ENCODE measurements around the gene ARSG.
"Not testable (repeated sequence)": the region's sequence is repeated elsewhere in the genome, so short reads cannot be mapped to it uniquely, and the experiment has no call there.

ARSG gene

DNA sequence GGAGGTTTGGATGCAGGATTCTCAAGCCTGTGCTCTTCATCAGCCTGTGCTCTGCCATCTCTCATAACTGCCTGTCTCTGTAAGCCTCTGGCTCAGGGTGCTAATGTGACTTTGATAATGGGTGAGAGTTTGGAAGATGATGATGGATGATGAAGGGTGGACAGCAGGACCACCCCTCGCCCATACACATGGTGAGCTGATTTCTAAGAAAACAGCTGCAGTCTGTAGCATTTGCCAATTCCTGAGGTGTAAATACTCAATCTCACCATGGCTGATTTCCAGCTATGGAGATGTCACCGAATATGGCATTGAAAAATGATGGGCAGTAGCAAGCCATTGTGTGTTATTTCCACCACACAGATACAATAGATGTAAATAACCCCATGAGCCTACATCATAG is 74.2 kb downstream of the ARSG start:
- TF ChIP-seq, protein P1, sequence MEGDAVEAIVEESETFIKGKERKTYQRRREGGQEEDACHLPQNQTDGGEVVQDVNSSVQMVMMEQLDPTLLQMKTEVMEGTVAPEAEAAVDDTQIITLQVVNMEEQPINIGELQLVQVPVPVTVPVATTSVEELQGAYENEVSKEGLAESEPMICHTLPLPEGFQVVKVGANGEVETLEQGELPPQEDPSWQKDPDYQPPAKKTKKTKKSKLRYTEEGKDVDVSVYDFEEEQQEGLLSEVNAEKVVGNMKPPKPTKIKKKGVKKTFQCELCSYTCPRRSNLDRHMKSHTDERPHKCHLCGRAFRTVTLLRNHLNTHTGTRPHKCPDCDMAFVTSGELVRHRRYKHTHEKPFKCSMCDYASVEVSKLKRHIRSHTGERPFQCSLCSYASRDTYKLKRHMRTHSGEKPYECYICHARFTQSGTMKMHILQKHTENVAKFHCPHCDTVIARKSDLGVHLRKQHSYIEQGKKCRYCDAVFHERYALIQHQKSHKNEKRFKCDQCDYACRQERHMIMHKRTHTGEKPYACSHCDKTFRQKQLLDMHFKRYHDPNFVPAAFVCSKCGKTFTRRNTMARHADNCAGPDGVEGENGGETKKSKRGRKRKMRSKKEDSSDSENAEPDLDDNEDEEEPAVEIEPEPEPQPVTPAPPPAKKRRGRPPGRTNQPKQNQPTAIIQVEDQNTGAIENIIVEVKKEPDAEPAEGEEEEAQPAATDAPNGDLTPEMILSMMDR (IDR thresholded peaks at IDR 0.05; ENCODE audit: low read depth, low read length, missing control alignments): no peak
- no peak for DNase-seq (ENCODE audit: low read depth)
- in situ Hi-C loops (cut with HindIII; ENCODE audit: low sequenced_read_pairs): no loop called here
- H3K4me3 ChIP-seq (ENCODE audit: low read depth, low read length): no peak overlapping the region

DNA sequence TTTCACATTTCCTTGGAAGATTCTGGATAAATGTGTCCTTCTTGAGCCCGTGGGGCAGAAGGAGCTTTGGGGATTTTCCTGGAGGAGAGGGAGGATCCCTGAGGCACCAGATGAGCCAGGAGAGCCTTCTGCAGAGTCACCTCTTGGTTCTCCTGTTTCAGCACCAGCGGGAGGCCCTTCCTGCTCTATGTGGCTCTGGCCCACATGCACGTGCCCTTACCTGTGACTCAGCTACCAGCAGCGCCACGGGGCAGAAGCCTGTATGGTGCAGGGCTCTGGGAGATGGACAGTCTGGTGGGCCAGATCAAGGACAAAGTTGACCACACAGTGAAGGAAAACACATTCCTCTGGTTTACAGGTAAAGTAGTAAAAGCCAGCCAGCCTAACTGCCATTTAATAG is 77.1 kb downstream of the ARSG start:
- in situ Hi-C loops (cut with HindIII; ENCODE audit: low sequenced_read_pairs): no loop called here
- TF ChIP-seq, protein P1 (IDR thresholded peaks at IDR 0.05; ENCODE audit: low read depth, low read length, missing control alignments): no peak

DNA sequence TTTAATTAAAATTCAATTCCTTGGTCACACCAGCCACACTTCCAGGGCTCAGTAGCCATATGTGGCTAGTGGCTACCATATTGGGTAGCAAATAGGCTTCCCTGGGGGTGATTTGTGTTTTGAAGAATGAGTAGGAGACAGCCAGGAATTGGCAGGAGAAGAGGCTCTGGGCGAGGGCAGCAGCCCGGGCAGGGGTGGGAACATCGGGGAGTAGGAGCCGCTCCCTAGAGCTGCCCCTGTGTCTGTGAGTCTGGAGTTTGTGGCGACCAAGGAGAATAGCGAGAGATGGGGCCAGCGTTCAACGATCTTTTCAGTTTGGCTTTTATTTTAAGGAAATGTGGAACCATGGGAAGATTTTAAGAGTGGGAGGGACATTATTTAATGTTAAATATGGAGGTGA is 84.3 kb downstream of the ARSG start:
- TF ChIP-seq, protein P1 (IDR thresholded peaks at IDR 0.05; ENCODE audit: low read depth, low read length, missing control alignments): no peak
- no peak overlapping the region for H3K4me3 ChIP-seq (ENCODE audit: low read depth, low read length)
- in situ Hi-C loops (cut with HindIII; ENCODE audit: low sequenced_read_pairs): no loop called here
- no peak for DNase-seq (ENCODE audit: low read depth)

More for the DNA sequence above, 77.1 kb downstream of the ARSG start:
- DNase-seq (ENCODE audit: low read depth): no peak
- H3K4me3 ChIP-seq (ENCODE audit: low read depth, low read length): no peak overlapping the region

DNA sequence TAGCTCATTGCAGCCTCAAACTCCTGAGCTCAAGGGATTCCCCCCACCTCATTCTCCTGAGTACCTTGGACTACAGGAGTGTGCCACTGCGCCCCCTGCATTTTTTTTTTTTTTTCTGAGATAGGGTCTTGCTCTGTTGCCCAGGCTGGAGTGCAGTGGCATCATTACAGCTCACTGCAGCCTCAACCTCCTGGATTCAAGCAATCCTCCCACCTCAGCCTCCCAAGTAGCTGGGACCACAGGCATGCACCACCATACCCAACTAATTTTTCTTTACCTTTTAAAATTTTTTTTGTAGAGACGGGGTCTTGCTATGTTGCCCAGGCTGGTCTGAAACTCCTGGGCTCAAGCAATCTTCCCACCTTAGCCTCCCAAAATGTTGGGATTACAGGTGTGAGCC is 84.9 kb downstream of the ARSG start:
- H3K4me3 ChIP-seq (ENCODE audit: low read depth, low read length): not testable (repeated sequence)

DNA sequence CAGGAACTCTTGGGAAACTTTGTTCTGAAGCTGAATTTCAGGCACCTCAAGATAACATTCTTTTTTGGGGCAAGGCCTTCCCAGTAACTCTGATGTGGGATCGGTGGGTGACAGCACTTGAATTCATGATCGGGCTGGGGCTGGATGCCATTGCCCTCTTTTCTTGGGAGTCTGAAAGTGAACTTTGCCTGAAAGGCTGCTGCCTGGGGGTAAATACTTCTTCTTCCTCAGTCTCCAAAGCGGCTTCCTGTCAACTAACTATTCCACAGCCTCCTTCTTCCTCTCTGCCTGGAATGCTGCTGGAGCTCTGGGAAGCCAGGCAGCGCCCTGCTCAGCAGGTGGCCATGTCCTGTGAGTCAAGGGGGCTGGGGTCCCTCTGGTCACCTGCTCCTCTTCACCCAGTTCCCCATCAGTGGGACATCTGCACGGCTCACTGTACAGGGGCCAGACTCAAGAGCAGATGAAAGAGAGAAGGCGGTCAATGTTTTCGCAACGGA is 86.5 kb downstream of the ARSG start:
- in situ Hi-C loops (cut with HindIII; ENCODE audit: low sequenced_read_pairs): no loop called here
- TF ChIP-seq, protein P1 (IDR thresholded peaks at IDR 0.05; ENCODE audit: low read depth, low read length, missing control alignments): no peak
- DNase-seq (ENCODE audit: low read depth): no peak
- H3K4me3 ChIP-seq (ENCODE audit: low read depth, low read length): no peak overlapping the region

More for the DNA sequence above, 84.9 kb downstream of the ARSG start:
- in situ Hi-C loops (cut with HindIII; ENCODE audit: low sequenced_read_pairs); DNase-seq (ENCODE audit: low read depth): not testable (repeated sequence)

DNA sequence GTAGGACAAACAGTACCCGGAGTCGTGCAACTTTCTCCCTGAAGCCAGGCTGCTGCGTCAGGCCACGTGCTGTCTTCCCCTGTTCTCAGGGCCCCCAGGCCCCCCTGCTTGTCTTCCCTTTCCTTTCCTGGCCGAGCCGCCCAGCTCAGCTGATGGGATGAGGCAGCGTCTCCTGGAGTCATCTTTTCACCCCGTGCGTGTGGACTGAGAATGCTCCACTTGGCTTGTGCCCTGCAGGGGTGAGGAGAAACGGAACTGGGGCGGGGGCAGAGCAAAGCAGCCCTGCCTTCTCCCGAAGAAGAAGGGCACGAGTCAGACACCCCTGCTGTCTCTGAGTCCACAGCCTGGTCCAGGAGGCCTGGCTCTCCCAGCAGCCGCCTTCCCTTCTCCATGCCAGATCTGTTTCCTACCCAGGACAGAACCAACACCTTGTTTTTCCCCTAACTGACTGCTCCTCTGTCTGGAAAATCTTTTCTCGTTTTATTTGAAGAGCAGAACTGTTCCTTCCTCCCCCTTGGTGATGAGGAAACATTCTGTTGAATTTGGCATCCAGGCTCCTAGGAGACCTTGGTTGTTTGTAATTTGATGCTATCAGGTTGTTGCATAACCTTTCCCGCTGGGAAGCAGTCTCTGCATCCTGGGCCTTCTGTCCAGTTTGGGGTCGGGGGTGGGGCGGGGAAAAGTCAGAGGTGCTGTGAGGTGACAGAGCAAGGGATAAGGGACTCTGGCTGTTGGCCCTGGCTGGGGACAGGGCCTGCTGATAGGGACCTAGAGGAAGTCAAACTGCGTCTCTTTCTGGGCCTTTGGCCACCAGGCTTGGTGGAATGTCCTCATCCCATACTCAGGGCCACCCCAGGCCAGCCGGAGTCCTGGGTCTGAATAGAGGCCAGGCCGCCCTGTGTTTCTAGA is 87.2 kb downstream of the ARSG start:
- peak; percentile 85 for DNase-seq (ENCODE audit: low read depth)
- H3K4me3 ChIP-seq (ENCODE audit: low read depth, low read length): no peak overlapping the region

DNA sequence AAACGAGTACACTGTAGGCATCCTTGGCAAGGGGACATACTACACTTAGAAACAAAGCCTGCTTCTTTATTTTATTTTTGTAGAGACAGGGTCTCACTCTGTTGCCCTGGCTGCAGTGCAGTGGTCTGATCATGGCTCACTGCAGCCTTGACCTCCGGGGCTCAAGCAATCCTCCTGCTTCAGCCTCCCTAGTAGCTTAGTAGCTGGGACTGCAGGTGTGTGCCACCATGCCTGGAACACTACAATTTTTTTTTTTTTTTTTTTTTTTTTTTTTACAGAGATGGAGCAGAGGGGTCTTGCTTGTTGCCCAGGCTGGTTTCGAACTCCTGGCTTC is 87.8 kb downstream of the ARSG start:
- DNase-seq (ENCODE audit: low read depth): no peak
- no peak overlapping the region for H3K4me3 ChIP-seq (ENCODE audit: low read depth, low read length)
- TF ChIP-seq, protein P1 (IDR thresholded peaks at IDR 0.05; ENCODE audit: low read depth, low read length, missing control alignments): no peak
- in situ Hi-C loops (cut with HindIII; ENCODE audit: low sequenced_read_pairs): no loop called here

More for the DNA sequence above, 87.2 kb downstream of the ARSG start:
- in situ Hi-C loops (cut with HindIII; ENCODE audit: low sequenced_read_pairs): no loop called here
- TF ChIP-seq, protein P1 (IDR thresholded peaks at IDR 0.05; ENCODE audit: low read depth, low read length, missing control alignments): no peak
